HCT116 (cell line): Measurements from ENCODE around the gene HOGA1. TPM values are rescaled to one million over a fixed set of nuclear protein-coding genes. Genes with fewer than 3 reads are reported as not detected.

Experiments
- ATAC-seq: fragments of 200-7000 bp; cut with Tn5 transposase; 2 replicates; pipeline ENCODE4 v1.9.1; 2020; ENCODE audit warnings: mild to moderate bottlenecking, moderate library complexity
- BruUV-seq: library from RNA; stranded (reverse); fragments of 400-500 nt; replicated peaks from 2 replicates; lab custom pipeline; 2021; lab: Mats Ljungman, UMichigan
- CTCF ChIA-PET: fragments of 300-600 bp; sonication (Branson Sonifier 250); formaldehyde crosslinking; loops from one replicate; lab custom pipeline; 2021; ENCODE audit warnings: antibody characterized with exemption; lab: Charles Lee
- POLR2A ChIA-PET: fragments of 300-600, 350-600 bp; sonication (Branson Sonifier 250); formaldehyde crosslinking; loops from one replicate; lab custom pipeline; 2021; ENCODE audit warnings: antibody characterized with exemption; lab: Charles Lee
- RAD21 ChIA-PET, 2 experiments: fragments of 300-600 bp; sonication (Branson Sonifier 250); formaldehyde crosslinking; loops; one replicate each; lab custom pipeline; 2023; ENCODE audit warnings: low total read pairs in 2 of 2; ENCODE audit not compliant: uncharacterized antibody in 2 of 2, unreplicated experiment in 2 of 2, low non-redundant PET in 1 of 2; lab: Charles Lee
- DNase-seq: peaks from one replicate; pipeline ENCODE4 v3.0.0-alpha.2; 2010; ENCODE audit warnings: low read depth, low spot score
- H2AFZ ChIP-seq: fragments of 200-600 bp; shearing (Covaris generic), sonication (generic); 2 replicates; pipeline ENCODE4 v1.6.1; 2017; ENCODE audit warnings: low read depth, mixed run types, mixed read lengths, antibody characterized with exemption, low read length; ENCODE audit not compliant: poor library complexity, severe bottlenecking
- H3K27ac ChIP-seq: 2 replicates; pipeline ENCODE4 v1.5.1; 2012; ENCODE audit warnings: low read depth, low read length
- H3K27me3 ChIP-seq: fragments of 200-600 bp; sonication (generic); 2 replicates; pipeline ENCODE4 v1.6.1; 2016; ENCODE audit warnings: mixed run types, low read length, mixed read lengths; ENCODE audit not compliant: insufficient read depth
- H3K36me3 ChIP-seq, 2 experiments: fragments of 200-500 bp in 1 of 2; fragments of 200-600 bp in 1 of 2; sonication (Bioruptor generic) in 1 of 2; sonication (generic) in 1 of 2; 2 replicates each; pipeline versions ENCODE4 v1.5.1 to v1.6.1; 2014 to 2016; ENCODE audit warnings: low read length in 2 of 2, inconsistent platforms in 1 of 2, mixed read lengths in 1 of 2, mixed run types in 1 of 2; ENCODE audit not compliant: insufficient read depth in 2 of 2, control insufficient read depth in 1 of 2
- H3K4me1 ChIP-seq, 2 experiments: fragments of 200-600 bp in 1 of 2; sonication (generic) in 1 of 2; 2 replicates each; pipeline versions ENCODE4 v1.5.1 to v1.6.1; 2012 to 2017; ENCODE audit warnings: low read length in 2 of 2, inconsistent platforms in 1 of 2, mild to moderate bottlenecking in 1 of 2, mixed read lengths in 1 of 2, mixed run types in 1 of 2, moderate library complexity in 1 of 2; ENCODE audit not compliant: insufficient read depth in 2 of 2, control insufficient read depth in 1 of 2
- H3K4me2 ChIP-seq: fragments of 200-600 bp; sonication (generic); 2 replicates; pipeline ENCODE4 v1.6.1; 2017; ENCODE audit warnings: mixed run types, low read length, mixed read lengths
- H3K4me3 ChIP-seq, 2 experiments: fragments of 200-600 bp in 1 of 2; sonication (generic) in 1 of 2; replicated peaks in 1 of 2; 2 replicates each; pipeline ENCODE4 v1.5.1; 2011 to 2016; ENCODE audit warnings: low read length in 2 of 2, control low read depth in 1 of 2, low read depth in 1 of 2, mild to moderate bottlenecking in 1 of 2, mixed read lengths in 1 of 2, mixed run types in 1 of 2
- H3K79me2 ChIP-seq: fragments of 200-600 bp; sonication (generic); 2 replicates; pipeline ENCODE4 v1.6.1; 2017; ENCODE audit warnings: mild to moderate bottlenecking, mixed run types, low read length, moderate library complexity, mixed read lengths; ENCODE audit not compliant: insufficient read depth
- H3K9ac ChIP-seq: fragments of 200-600 bp; sonication (generic); 2 replicates; pipeline ENCODE4 v1.6.1; 2016; ENCODE audit warnings: low read length, mixed read lengths
- H3K9me2 ChIP-seq: fragments of 200-600 bp; sonication (generic), shearing (Covaris generic); 2 replicates; pipeline ENCODE4 v1.6.1; 2017; ENCODE audit warnings: mixed run types, mild to moderate bottlenecking, moderate library complexity; ENCODE audit not compliant: insufficient read depth
- H3K9me3 ChIP-seq, 2 experiments: fragments of 200-500 bp in 1 of 2; fragments of 200-600 bp in 1 of 2; sonication (Bioruptor generic) in 1 of 2; sonication (generic) in 1 of 2; 2 replicates each; pipeline ENCODE4 v1.6.1; 2014 to 2017; ENCODE audit warnings: low read length in 2 of 2, mixed read lengths in 2 of 2, inconsistent platforms in 1 of 2, low read depth in 1 of 2, mild to moderate bottlenecking in 1 of 2, mixed run types in 1 of 2, moderate library complexity in 1 of 2; ENCODE audit not compliant: control insufficient read depth in 1 of 2, insufficient read depth in 1 of 2
- H4K20me1 ChIP-seq: fragments of 200-600 bp; sonication (generic), shearing (Covaris generic); 2 replicates; pipeline ENCODE4 v1.6.1; 2017; ENCODE audit warnings: mixed run types, mild to moderate bottlenecking, moderate library complexity; ENCODE audit not compliant: insufficient read depth
- ATF3 ChIP-seq: IDR thresholded peaks from 2 replicates; pipeline ENCODE4 v1.6.1; 2012
- CEBPB ChIP-seq: IDR thresholded peaks from 2 replicates; pipeline ENCODE4 v1.6.1; 2012; ENCODE audit warnings: low read depth
- ELF1 ChIP-seq: IDR thresholded peaks from 2 replicates; pipeline ENCODE4 v1.6.1; 2012; ENCODE audit warnings: low read depth, borderline replicate concordance
- EZH2 ChIP-seq: fragments of 200-600 bp; sonication (generic); IDR thresholded peaks from 2 replicates; pipeline ENCODE4 v1.6.1; 2017; ENCODE audit warnings: antibody characterized with exemption, mixed run types
- EZH2phosphoT487 ChIP-seq: fragments of 200-600 bp; IDR thresholded peaks from 2 replicates; pipeline ENCODE4 v1.6.1; 2018; ENCODE audit warnings: antibody characterized with exemption, borderline replicate concordance
- FOSL1 ChIP-seq: IDR thresholded peaks from 2 replicates; pipeline ENCODE4 v1.6.1; 2012; ENCODE audit warnings: low read depth
- JUND ChIP-seq: IDR thresholded peaks from 2 replicates; pipeline ENCODE4 v1.6.1; 2012
- MAX ChIP-seq: IDR thresholded peaks from 2 replicates; pipeline ENCODE4 v1.6.1; 2012
- POLR2A ChIP-seq: IDR thresholded peaks from 2 replicates; pipeline ENCODE4 v1.7.0; 2011; ENCODE audit warnings: borderline replicate concordance; ENCODE audit not compliant: insufficient read depth, insufficient read length; ENCODE audit errors: extremely low read depth
- POLR2AphosphoS5 ChIP-seq: IDR thresholded peaks from 2 replicates; pipeline ENCODE4 v1.6.1; 2011; ENCODE audit warnings: mild to moderate bottlenecking, low read depth, low read length, moderate library complexity
- RAD21 ChIP-seq: IDR thresholded peaks from 2 replicates; pipeline ENCODE4 v1.6.1; 2012; ENCODE audit warnings: low read depth, mild to moderate bottlenecking
- SIN3A ChIP-seq: IDR thresholded peaks from 2 replicates; pipeline ENCODE4 v1.6.1; 2012; ENCODE audit warnings: low read depth
- SP1 ChIP-seq: IDR thresholded peaks from 2 replicates; pipeline ENCODE4 v1.6.1; 2012; ENCODE audit warnings: low read depth
- SRF ChIP-seq: IDR thresholded peaks from 2 replicates; pipeline ENCODE4 v1.6.1; 2012; ENCODE audit warnings: low read depth
- YY1 ChIP-seq: IDR thresholded peaks from 2 replicates; pipeline ENCODE4 v1.6.1; 2011; ENCODE audit warnings: low read length, low read depth, moderate library complexity, mild to moderate bottlenecking; ENCODE audit not compliant: insufficient replicate concordance; ENCODE audit errors: extremely low read depth
- ZFX ChIP-seq: fragments of 450-650 bp; IDR thresholded peaks from 2 replicates; pipeline ENCODE4 v1.6.1; 2017
- ZNF274 ChIP-seq: fragments of 200-500 bp; sonication (Bioruptor generic); IDR thresholded peaks from 2 replicates; pipeline ENCODE4 v1.6.1; 2014; ENCODE audit warnings: mild to moderate bottlenecking, low read depth, low read length, inconsistent platforms
- intact Hi-C: fragments of 100-400 bp; cut with micrococcal nuclease; formaldehyde crosslinking; loops from 2 replicates; pipeline ENCODE4 v1.10.0; 2022
- total RNA-seq: library from RNA; stranded (reverse); gene quantifications from one replicate; pipeline ENCODE4 v1.2.1, GENCODE V29; 2021; ENCODE audit not compliant: unreplicated experiment

Gene HOGA1
- total RNA-seq, 1 experiment from 2014 or later = 1.6 TPM

- BruUV-seq = no TSS peak
- Histone ChIP-seq H3K36me3 (no peaks in the 10 kb centered on the region), H3K4me1 (peaks cover 27 to 37% of the 10 kb centered on the region in 2 experiments), H3K9me3 (no peaks in the 10 kb centered on the region), H4K20me1 (no peaks in the 10 kb centered on the region), H3K4me2 (peak overlapping the region; percentile 68), H3K79me2 (no peaks in the 10 kb centered on the region), H3K4me3 (no peak overlapping the region), H3K9me2 (no peaks in the 10 kb centered on the region), H3K27me3 (no peaks in the 10 kb centered on the region), H3K9ac (no peak overlapping the region), H2AFZ (no peak overlapping the region), H3K27ac (no peak overlapping the region)
- TF ChIP-seq SIN3A (no peak), EZH2 (no peak), POLR2AphosphoS5 (no peak), SP1 (no peak), POLR2A (no peak), ZNF274 (no peak), FOSL1 (no peak), MAX (no peak), RAD21 (no peak), JUND (no peak)
- ChIA-PET RAD21 (no interaction called here), CTCF (interaction anchor here (1.1 to 1.6 kb wide), 3 partner anchors 15 to 27 kb away, joined by 3 to 7 read pairs (median 5); partner anchors contain the start of genes ANKRD2 and HOGA1), POLR2A (no interaction called here)
- intact Hi-C loops = no loop called here
- ATAC-seq (no peak), DNase-seq (no peak)
Observed at GRCh38 chr10:97598407-97599271, 14.4 kb downstream of the HOGA1 start.

- H3K4me3 ChIP-seq = no peak overlapping the region
- no peaks in the 10 kb centered on the region for H3K9me3 ChIP-seq
- ChIA-PET RAD21 (no interaction called here), POLR2A (no interaction called here), CTCF (no interaction called here)
- no peaks in the 10 kb centered on the region for H3K9me2 ChIP-seq
- H3K27ac ChIP-seq = no peak overlapping the region
- intact Hi-C loops = no loop called here
- peaks cover 27 to 37% of the 10 kb centered on the region in 2 experiments for H3K4me1 ChIP-seq
- H3K27me3 ChIP-seq = no peaks in the 10 kb centered on the region
- no peak overlapping the region for H2AFZ ChIP-seq
- no peaks in the 10 kb centered on the region for H3K79me2 ChIP-seq
- H3K36me3 ChIP-seq = no peaks in the 10 kb centered on the region
- no peak overlapping the region for H3K4me2 ChIP-seq
- ATAC-seq (no peak), DNase-seq (no peak)
- H4K20me1 ChIP-seq = no peaks in the 10 kb centered on the region
- H3K9ac ChIP-seq = no peak overlapping the region
- BruUV-seq = no TSS peak
- TF ChIP-seq CEBPB (no peak), SRF (no peak), ELF1 (no peak), ZFX (no peak), MAX (no peak), ATF3 (no peak), RAD21 (no peak), EZH2phosphoT487 (no peak), YY1 (no peak)
Observed at GRCh38 chr10:97599272-97599619, 15.1 kb downstream of the HOGA1 start.
